B cell (primary cell): ENCODE data around the gene LRRC36. TPM values are rescaled to one million over a fixed set of nuclear protein-coding genes. Genes with fewer than 3 reads are reported as not detected.

ENCODE experiments used
- ATAC-seq: fragments of 200-7000 bp; cut with Tn5 transposase; one replicate; pipeline ENCODE4 v1.10.0; 2021; ENCODE audit warnings: low read depth, mild to moderate bottlenecking, moderate number of reproducible peaks, moderate library complexity
- CTCF ChIA-PET: fragments of 350-600 bp; sonication (Branson Sonifier 250); formaldehyde crosslinking; loops from one replicate; lab custom pipeline; 2021; ENCODE audit warnings: antibody characterized with exemption, inconsistent platforms; lab: Charles Lee
- POLR2A ChIA-PET: fragments of 350-600 bp; sonication (Branson Sonifier 250); formaldehyde crosslinking; loops from one replicate; lab custom pipeline; 2021; ENCODE audit warnings: antibody characterized with exemption; lab: Charles Lee
- DNase-seq: peaks from one replicate; pipeline ENCODE4 v3.0.0; 2013
- H2AFZ ChIP-seq: 2 replicates; pipeline ENCODE4 v1.6.1; 2012; ENCODE audit warnings: mild to moderate bottlenecking, low read depth, low read length; ENCODE audit not compliant: insufficient read depth, poor library complexity, severe bottlenecking
- H3K27ac ChIP-seq, 2 donors: 1 replicate in 1 of 2; 2 replicates in 1 of 2; pipeline ENCODE4 v1.5.1; 2012 to 2013; ENCODE audit warnings: low read length in 2 of 2, mild to moderate bottlenecking in 2 of 2, moderate library complexity in 1 of 2
- H3K27me3 ChIP-seq, 4 experiments: fragments of 200-600 bp in 1 of 4; sonication (generic) in 1 of 4; replicated peaks in 1 of 4; 1 replicate in 2 of 4; 2 replicates in 2 of 4; pipeline versions ENCODE4 v1.6.1 to v1.7.0; 2013 to 2016; ENCODE audit warnings: low read length in 3 of 4, mild to moderate bottlenecking in 2 of 4, mixed read lengths in 1 of 4, moderate library complexity in 1 of 4; ENCODE audit not compliant: insufficient read depth in 4 of 4, control insufficient read depth in 3 of 4; ENCODE audit errors: control extremely low read depth in 1 of 4
- H3K36me3 ChIP-seq, 2 experiments: replicated peaks in 1 of 2; 1 replicate in 1 of 2; 2 replicates in 1 of 2; pipeline versions ENCODE4 v1.6.1 to v1.7.1; 2013; ENCODE audit warnings: low read length in 1 of 2; ENCODE audit not compliant: insufficient read depth in 2 of 2, control insufficient read depth in 1 of 2; ENCODE audit errors: control extremely low read depth in 1 of 2, extremely low read depth in 1 of 2
- H3K4me1 ChIP-seq, 2 donors: fragments of 200-600 bp in 1 of 2; sonication (generic) in 1 of 2; 1 replicate in 1 of 2; 2 replicates in 1 of 2; pipeline versions ENCODE4 v1.5.1 to v1.6.1; 2013 to 2017; ENCODE audit warnings: low read length in 2 of 2; ENCODE audit not compliant: control insufficient read depth in 2 of 2, insufficient read depth in 2 of 2
- H3K4me2 ChIP-seq: replicated peaks from 2 replicates; pipeline ENCODE3; 2012; ENCODE audit warnings: mild to moderate bottlenecking, low read depth, low read length; ENCODE audit not compliant: poor library complexity, severe bottlenecking
- H3K4me3 ChIP-seq, 5 experiments: fragments of 200-600 bp in 1 of 5; sonication (generic) in 1 of 5; 1 replicate in 3 of 5; 2 replicates in 2 of 5; pipeline versions ENCODE4 v1.5.1 to v1.7.0; 2011 to 2016; ENCODE audit warnings: low read length in 4 of 5, mild to moderate bottlenecking in 4 of 5, low read depth in 2 of 5, control low read depth in 1 of 5, moderate library complexity in 1 of 5; ENCODE audit not compliant: insufficient read depth in 1 of 5; ENCODE audit errors: control extremely low read depth in 1 of 5, extremely low read depth in 1 of 5
- H3K79me2 ChIP-seq: fragments of 200-600 bp; sonication (generic); one replicate; pipeline ENCODE4 v1.6.0; 2016; ENCODE audit warnings: low read length; ENCODE audit not compliant: control insufficient read depth, insufficient read depth
- H3K9ac ChIP-seq: fragments of 200-600 bp; sonication (generic); 2 replicates; pipeline ENCODE4 v1.6.1; 2017; ENCODE audit warnings: mild to moderate bottlenecking, low read length, moderate library complexity
- H3K9me3 ChIP-seq, 3 donors: one replicate each; pipeline versions ENCODE4 v1.6.1 to v1.7.1; 2013; ENCODE audit warnings: low read length in 2 of 3; ENCODE audit not compliant: control insufficient read depth in 2 of 3, insufficient read depth in 1 of 3; ENCODE audit errors: control extremely low read depth in 1 of 3
- H4K20me1 ChIP-seq: 2 replicates; pipeline ENCODE4 v1.6.0; 2012; ENCODE audit warnings: mild to moderate bottlenecking, low read length; ENCODE audit not compliant: insufficient read depth, control insufficient read depth, poor library complexity, severe bottlenecking
- H3K27ac Mint-ChIP-seq: one replicate; pipeline ENCODE4 v1.8.0; 2021; ENCODE audit warnings: mixed read lengths
- H3K27me3 Mint-ChIP-seq: one replicate; pipeline ENCODE4 v1.8.0; 2021; ENCODE audit warnings: mixed read lengths
- H3K4me1 Mint-ChIP-seq: one replicate; pipeline ENCODE4 v1.8.0; 2021; ENCODE audit warnings: mixed read lengths
- H3K4me3 Mint-ChIP-seq: one replicate; pipeline ENCODE4 v1.8.0; 2021; ENCODE audit warnings: mixed read lengths
- H3K9me3 Mint-ChIP-seq: one replicate; pipeline ENCODE4 v1.8.0; 2022; ENCODE audit warnings: mixed read lengths; ENCODE audit not compliant: insufficient read depth
- CTCF ChIP-seq: fragments of 200-600 bp; IDR thresholded peaks from one replicate; pipeline ENCODE4 v1.8.0; 2022; ENCODE audit warnings: antibody characterized with exemption, mild to moderate bottlenecking
- EZH2 ChIP-seq: IDR thresholded peaks from 2 replicates; pipeline ENCODE4 v1.6.1; 2012; ENCODE audit warnings: borderline replicate concordance, low read depth, mild to moderate bottlenecking, moderate library complexity, low read length; ENCODE audit not compliant: insufficient read depth, poor library complexity, severe bottlenecking
- WGBS: methylation state at CpG from one replicate; pipeline ENCODE4 v1.1.5; 2013; ENCODE audit warnings: missing lambda C conversion rate; ENCODE audit not compliant: insufficient coverage; 5-methylcytosine and 5-hydroxymethylcytosine counted together
- intact Hi-C: fragments of 100-400 bp; cut with micrococcal nuclease; formaldehyde crosslinking; loops from one replicate; pipeline ENCODE4 v1.10.0; 2022
- polyA plus RNA-seq: library from polyadenylated mRNA; depleted of rRNA; stranded (reverse); fragments of >200 nt; gene quantifications from 2 replicates; pipeline ENCODE4 v1.2.3, GENCODE V29; 2012
- total RNA-seq, 2 donors: library from RNA; stranded (reverse); fragments of 120-200 nt in 1 of 2; gene quantifications; 1 replicate in 1 of 2; 2 replicates in 1 of 2; pipeline versions ENCODE4 v1.2.3 to v1.2.4, GENCODE V29; 2013 to 2022

LRRC36 gene
- total and polyA plus RNA-seq, 2 donors (not counting 1 experiment from before 2014, with no cell fraction given): 0.98 TPM; not detected in 1

GRCh38 chr16:67384778-67385510, 58.3 kb downstream of the LRRC36 start:
- POLR2A ChIA-PET: no interaction called here

More at GRCh38 chr16:67384778-67385510, 58.3 kb downstream of the LRRC36 start:
- DNase-seq (no peak), ATAC-seq (no peak)
- Histone ChIP-seq H2AFZ (no peak overlapping the region), H3K27me3 (no peaks in the 10 kb centered on the region), H3K79me2 (no peaks in the 10 kb centered on the region), H3K27ac (no peak overlapping the region), H4K20me1 (no peaks in the 10 kb centered on the region), H3K36me3 (no peaks in the 10 kb centered on the region), H3K9ac (no peak overlapping the region), H3K4me3 (no peak overlapping the region), H3K9me3 (no peaks in the 10 kb centered on the region), H3K4me2 (no peak overlapping the region), H3K4me1 (no peaks in the 10 kb centered on the region)
- peaks cover 4% of the 10 kb centered on the region for H3K4me1 Mint-ChIP-seq
- H3K27ac Mint-ChIP-seq: no peak overlapping the region
- no peak overlapping the region for H3K4me3 Mint-ChIP-seq
- CTCF ChIA-PET: interaction anchor here (1.1 kb wide), 1 partner anchor 109 kb away, joined by 3 read pairs; no protein-coding TSS in a partner anchor
- no peaks in the 10 kb centered on the region for H3K9me3 Mint-ChIP-seq
- intact Hi-C loops: no loop called here
- TF ChIP-seq EZH2: no peak
- TF ChIP-seq CTCF: no peak
- 92% methylated on average over 6 of the region's 8 CpGs for WGBS
- peaks cover 8% of the 10 kb centered on the region for H3K27me3 Mint-ChIP-seq
